IMR-90 (cell line): ENCODE data around the gene ERMARD. TPM values are rescaled to one million over a fixed set of nuclear protein-coding genes. Genes with fewer than 3 reads are reported as not detected.

Experiments used
- ATAC-seq: fragments of 200-7000 bp; cut with Tn5 transposase; 2 replicates; pipeline ENCODE4 v1.9.1; 2020; ENCODE audit warnings: low read depth, mild to moderate bottlenecking, moderate library complexity
- BruUV-seq: library from RNA; stranded (reverse); fragments of 400-500 nt; replicated peaks from 2 replicates; lab custom pipeline; 2021; lab: Mats Ljungman, UMichigan
- CTCF ChIA-PET: fragments of 300-600 bp; formaldehyde crosslinking; extraction: SDS; loops from one replicate; lab custom pipeline; 2021; ENCODE audit warnings: antibody characterized with exemption; lab: Yijun Ruan, JAX
- POLR2A ChIA-PET: fragments of 300-600 bp; sonication (Branson Sonifier 250); formaldehyde crosslinking; loops from one replicate; lab custom pipeline; 2022; ENCODE audit warnings: antibody characterized with exemption; ENCODE audit not compliant: unreplicated experiment; lab: Charles Lee
- DNase-seq: peaks from one replicate; pipeline ENCODE4 v3.0.0; 2013
- H2AFZ ChIP-seq: replicated peaks from 2 replicates; pipeline ENCODE3; 2013; ENCODE audit warnings: low read length, mild to moderate bottlenecking; ENCODE audit not compliant: poor library complexity
- H2AK5ac ChIP-seq: 2 replicates; pipeline ENCODE4 v1.6.1; 2013; ENCODE audit warnings: low read depth, low read length, inconsistent platforms
- H2AK9ac ChIP-seq: replicated peaks from 2 replicates; pipeline ENCODE3; 2013; ENCODE audit warnings: mild to moderate bottlenecking, low read depth, low read length, moderate library complexity; ENCODE audit not compliant: poor library complexity
- H2BK120ac ChIP-seq: 2 replicates; pipeline ENCODE4 v1.6.1; 2013; ENCODE audit warnings: low read depth, low read length, inconsistent platforms
- H2BK15ac ChIP-seq: 3 replicates; pipeline ENCODE4 v1.6.1; 2013; ENCODE audit warnings: low read depth, low read length, inconsistent platforms
- H2BK20ac ChIP-seq: 2 replicates; pipeline ENCODE4 v1.6.1; 2013; ENCODE audit warnings: low read depth, mild to moderate bottlenecking, inconsistent platforms, low read length, moderate library complexity
- H2BK5ac ChIP-seq: 2 replicates; pipeline ENCODE4 v1.6.1; 2013; ENCODE audit warnings: mild to moderate bottlenecking, low read depth, low read length, inconsistent platforms; ENCODE audit not compliant: poor library complexity, severe bottlenecking
- H3K14ac ChIP-seq: replicated peaks from 2 replicates; pipeline ENCODE4 v1.6.1; 2013; ENCODE audit warnings: low read depth, low read length, inconsistent platforms
- H3K18ac ChIP-seq: 2 replicates; pipeline ENCODE4 v1.6.1; 2013; ENCODE audit warnings: low read depth, low read length, control low read depth
- H3K23ac ChIP-seq: 2 replicates; pipeline ENCODE4 v1.6.1; 2013; ENCODE audit warnings: low read depth, low read length, inconsistent platforms
- H3K27ac ChIP-seq: 2 replicates; pipeline ENCODE4 v1.5.1; 2013; ENCODE audit warnings: mild to moderate bottlenecking, control low read depth, low read length; ENCODE audit not compliant: insufficient read depth
- H3K27me3 ChIP-seq: 2 replicates; pipeline ENCODE4 v1.6.1; 2013; ENCODE audit warnings: low read length; ENCODE audit not compliant: control insufficient read depth, insufficient read depth
- H3K36me3 ChIP-seq: 2 replicates; pipeline ENCODE4 v1.6.1; 2013; ENCODE audit warnings: low read length, mixed read lengths; ENCODE audit not compliant: control insufficient read depth, insufficient read depth
- H3K4ac ChIP-seq: 2 replicates; pipeline ENCODE4 v1.6.1; 2013; ENCODE audit warnings: low read depth, low read length, inconsistent platforms
- H3K4me1 ChIP-seq: 2 replicates; pipeline ENCODE4 v1.6.1; 2013; ENCODE audit warnings: low read length, mixed read lengths; ENCODE audit not compliant: control insufficient read depth, insufficient read depth
- H3K4me2 ChIP-seq: 2 replicates; pipeline ENCODE4 v1.6.1; 2013; ENCODE audit warnings: low read depth, mild to moderate bottlenecking, control low read depth, low read length, moderate library complexity
- H3K4me3 ChIP-seq: 2 replicates; pipeline ENCODE4 v1.5.1; 2013; ENCODE audit warnings: low read depth, mild to moderate bottlenecking, control low read depth, low read length, moderate library complexity; ENCODE audit not compliant: insufficient read depth
- H3K56ac ChIP-seq: 2 replicates; pipeline ENCODE4 v1.6.1; 2013; ENCODE audit warnings: low read length, inconsistent platforms; ENCODE audit not compliant: insufficient read depth; ENCODE audit errors: extremely low read depth
- H3K79me1 ChIP-seq, 2 experiments: 2 replicates each; pipeline ENCODE4 v1.6.1; 2013; ENCODE audit warnings: low read length in 2 of 2, inconsistent platforms in 1 of 2, low read depth in 1 of 2
- H3K9ac ChIP-seq: 2 replicates; pipeline ENCODE4 v1.6.1; 2013; ENCODE audit warnings: low read depth, low read length, control low read depth
- H3K9me1 ChIP-seq: 2 replicates; pipeline ENCODE4 v1.6.1; 2013; ENCODE audit warnings: low read length, inconsistent platforms; ENCODE audit not compliant: insufficient read depth
- H3K9me3 ChIP-seq: 2 replicates; pipeline ENCODE4 v1.6.1; 2013; ENCODE audit warnings: low read length; ENCODE audit not compliant: control insufficient read depth, insufficient read depth
- H4K20me1 ChIP-seq: 2 replicates; pipeline ENCODE4 v1.6.1; 2013; ENCODE audit warnings: low read length, inconsistent platforms; ENCODE audit not compliant: insufficient read depth
- H4K5ac ChIP-seq: 2 replicates; pipeline ENCODE4 v1.6.1; 2013; ENCODE audit warnings: mild to moderate bottlenecking, low read depth, low read length, control low read depth
- H4K8ac ChIP-seq, 2 experiments: 2 replicates each; pipeline ENCODE4 v1.6.1; 2013; ENCODE audit warnings: low read depth in 2 of 2, low read length in 2 of 2, control low read depth in 1 of 2, inconsistent platforms in 1 of 2
- H4K91ac ChIP-seq: 2 replicates; pipeline ENCODE4 v1.6.1; 2013; ENCODE audit warnings: low read depth, low read length, inconsistent platforms; ENCODE audit not compliant: insufficient read depth
- BHLHE40 ChIP-seq: fragments of 150-350 bp; IDR thresholded peaks from 2 replicates; pipeline ENCODE4 v1.6.1; 2016; ENCODE audit warnings: mild to moderate bottlenecking, low read depth, low read length
- FOS ChIP-seq: fragments of 150-350 bp; IDR thresholded peaks from 2 replicates; pipeline ENCODE4 v1.6.1; 2016; ENCODE audit warnings: low read depth, low read length
- MAZ ChIP-seq: IDR thresholded peaks from 2 replicates; pipeline ENCODE4 v1.6.1; 2012; ENCODE audit warnings: low read depth, mild to moderate bottlenecking, low read length, improper control_type of control experiment, moderate library complexity, borderline replicate concordance
- SMC3 ChIP-seq: fragments of 150-350 bp; IDR thresholded peaks from 2 replicates; pipeline ENCODE4 v1.6.1; 2016; ENCODE audit warnings: low read depth, mild to moderate bottlenecking, antibody characterized with exemption, low read length, moderate library complexity
- WGBS, 2 experiments: methylation state at CpG; one replicate each; pipeline versions ENCODE4 v1.1.5 to v1.1.7; 2013; ENCODE audit warnings: missing lambda C conversion rate in 2 of 2; ENCODE audit not compliant: insufficient read length in 1 of 2; ENCODE audit errors: extremely low coverage in 2 of 2; 5-methylcytosine and 5-hydroxymethylcytosine counted together
- dilution Hi-C: fragments of 300-500 bp; cut with HindIII; formaldehyde crosslinking; loops from one replicate; pipeline ENCODE4 v1.14.3; 2018; ENCODE audit warnings: low sequenced_read_pairs; ENCODE audit not compliant: unreplicated experiment
- in situ Hi-C: fragments of 300-500 bp; cut with MboI; formaldehyde crosslinking; loops from 3 replicates; pipeline ENCODE4 v1.14.3; 2019; ENCODE audit warnings: low sequenced_read_pairs, inconsistent platforms, mixed read lengths
- intact Hi-C: fragments of 100-400 bp; cut with micrococcal nuclease; formaldehyde crosslinking; loops from 2 replicates; pipeline ENCODE4 v1.10.0; 2022
- polyA plus RNA-seq, 3 experiments: library from polyadenylated mRNA; depleted of rRNA; stranded (reverse); fragments of >200 nt; gene quantifications; 2 replicates each; pipeline ENCODE4 v1.2.3, GENCODE V29; 2012; ENCODE audit warnings: low replicate concordance in 1 of 3
- total RNA-seq: library from RNA; depleted of rRNA; stranded (reverse); fragments of >200 nt; gene quantifications from 2 replicates; pipeline ENCODE4 v1.2.3, GENCODE V29; 2012
- TF ChIP-seq, protein P1 (sequence below): fragments of 150-350 bp; IDR thresholded peaks from 2 replicates; pipeline ENCODE4 v1.6.1; 2016; ENCODE audit warnings: low read depth, mild to moderate bottlenecking, low read length, moderate library complexity, borderline replicate concordance

The ERMARD gene
- total and polyA plus RNA-seq, 2 of the 4 experiments (the other 2 are of a cell fraction): 15.1 to 25.4 TPM

DNA sequence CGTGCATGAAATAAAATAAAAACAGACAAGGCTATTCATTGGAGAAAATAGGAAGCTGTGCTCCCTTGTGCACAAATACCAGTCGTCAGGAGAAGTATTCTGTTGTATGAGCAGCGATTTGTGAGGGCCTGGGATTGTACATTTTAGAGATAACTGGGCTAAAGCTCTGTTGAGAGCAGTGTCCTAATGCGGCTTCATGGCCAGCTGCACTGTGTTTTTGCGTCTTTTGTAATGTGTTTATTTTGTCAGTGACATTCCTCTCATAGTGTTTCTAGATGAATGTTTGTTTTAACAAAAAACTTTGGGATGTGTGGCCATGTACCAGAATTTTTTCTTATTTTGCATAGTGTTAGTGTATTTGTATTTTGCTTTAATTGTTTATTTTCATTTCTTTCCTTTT lies 14.8 kb downstream of the ERMARD start:
- Histone ChIP-seq H3K27me3 (no peaks in the 10 kb centered on the region), H4K20me1 (no peaks in the 10 kb centered on the region), H2BK120ac (peak overlapping the region; percentile 90), H2BK15ac (no peak overlapping the region; the same call in 2 of the 3 replicates), H3K4me1 (peaks cover 21% of the 10 kb centered on the region), H3K36me3 (peaks cover 34% of the 10 kb centered on the region), H4K8ac (peak overlapping the region in 1 of 2 experiments; percentile 68; a peak in 3 of 4 replicates), H3K18ac (peak overlapping the region; percentile 98), H3K56ac (peak overlapping the region; percentile 67; the same call in 1 of the 2 replicates), H2AK5ac (peak overlapping the region; percentile 6; the same call in 1 of the 2 replicates), H3K14ac (0 out of 2 replicates have a peak overlapping the region, but pooled peaks have one; percentile 14), H3K4me3 (no peak overlapping the region), H3K23ac (peak overlapping the region; percentile 61; the same call in 1 of the 2 replicates), H3K9me3 (no peaks in the 10 kb centered on the region), H4K5ac (peak overlapping the region; percentile 96), H3K4me2 (peak overlapping the region; percentile 30), H3K4ac (peak overlapping the region; percentile 87), H2AK9ac (no peak overlapping the region), H2AFZ (no peak overlapping the region), H3K9me1 (peaks cover 8% of the 10 kb centered on the region), H3K9ac (peak overlapping the region; percentile 72; the same call in 1 of the 2 replicates), H2BK20ac (peak overlapping the region; percentile 84), H2BK5ac (peak overlapping the region; percentile 72), H3K79me1 (peaks cover 3 to 7% of the 10 kb centered on the region in 2 experiments; a peak in 2 of 4 replicates), H3K27ac (peak overlapping the region; percentile 85; the same call in 1 of the 2 replicates), H4K91ac (peak overlapping the region; percentile 82)
- dilution Hi-C loops: no loop called here
- DNase-seq: peak; percentile 88
- ChIA-PET CTCF (interaction anchor here (0.9 to 1.3 kb wide), 2 partner anchors 15 to 23 kb away, joined by 3 to 4 read pairs; no protein-coding TSS in a partner anchor), POLR2A (no interaction called here)
- TF ChIP-seq, protein P1, sequence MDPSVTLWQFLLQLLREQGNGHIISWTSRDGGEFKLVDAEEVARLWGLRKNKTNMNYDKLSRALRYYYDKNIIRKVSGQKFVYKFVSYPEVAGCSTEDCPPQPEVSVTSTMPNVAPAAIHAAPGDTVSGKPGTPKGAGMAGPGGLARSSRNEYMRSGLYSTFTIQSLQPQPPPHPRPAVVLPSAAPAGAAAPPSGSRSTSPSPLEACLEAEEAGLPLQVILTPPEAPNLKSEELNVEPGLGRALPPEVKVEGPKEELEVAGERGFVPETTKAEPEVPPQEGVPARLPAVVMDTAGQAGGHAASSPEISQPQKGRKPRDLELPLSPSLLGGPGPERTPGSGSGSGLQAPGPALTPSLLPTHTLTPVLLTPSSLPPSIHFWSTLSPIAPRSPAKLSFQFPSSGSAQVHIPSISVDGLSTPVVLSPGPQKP: no peak
- no peak for TF ChIP-seq SMC3
- TF ChIP-seq BHLHE40: no peak
- TF ChIP-seq FOS: no peak
- TF ChIP-seq MAZ: no peak
- intact Hi-C loops: loop anchor here (1.0 kb wide), 2 partner anchors 15 to 43 kb away; no protein-coding TSS in a partner anchor
- in situ Hi-C loops: no loop called here
- BruUV-seq: no TSS peak
- WGBS, 2 experiments: 15% methylated on average over 2 of the region's 5 CpGs; no CpG with 5 or more reads in 1 of the 2 experiments
- ATAC-seq: peak; percentile 96
